ENCODE results near the gene VSIG8. TPM values are rescaled to one million over a fixed set of nuclear protein-coding genes. Genes with fewer than 3 reads are reported as not detected.

VSIG8 gene
- total RNA-seq, 1 experiment from 2014 or later, result not detected

- no TSS peak for BruUV-seq (replicated peaks)
- DNase-seq (ENCODE audit: low spot score), result no peak
- TF ChIP-seq CTCF (conservative IDR thresholded peaks at IDR 0.05; ENCODE audit: low read depth, low read length) (no peak), EZH2 (IDR thresholded peaks at IDR 0.05; ENCODE audit: borderline replicate concordance, low read depth, low read length, poor library complexity, severe bottlenecking) (no peak)
- H3K9me3 ChIP-seq (ENCODE audit: low read depth, low read length, poor library complexity, severe bottlenecking), result no peaks in the 10 kb centered on the region
- no peak overlapping the region for H3K4me3 ChIP-seq (ENCODE audit: low read depth, low read length, poor library complexity, severe bottlenecking)
- intact Hi-C loops (cut with micrococcal nuclease; ENCODE audit: unreplicated experiment), result no loop called here
- CTCF ChIA-PET, result no interaction called here
- peaks cover 19% of the 10 kb centered on the region for H3K4me1 ChIP-seq (ENCODE audit: insufficient read depth, low read length, poor library complexity, severe bottlenecking)
- H3K27ac ChIP-seq (ENCODE audit: low read depth, low read length, poor library complexity, severe bottlenecking), result no peak overlapping the region
- H3K36me3 ChIP-seq (ENCODE audit: insufficient read depth, low read length, poor library complexity, severe bottlenecking), result no peaks in the 10 kb centered on the region
- POLR2A ChIA-PET (ENCODE audit: low non-redundant PET), result interaction anchor here (0.7 kb wide), 1 partner anchor 699 kb away, joined by 3 read pairs; no protein-coding TSS in a partner anchor
- H3K27me3 ChIP-seq (replicated peaks; ENCODE audit: insufficient read depth, low read depth, low read length, poor library complexity), result no peaks in the 10 kb centered on the region
Measured at GRCh38 chr1:159895286-159895685, 32.8 kb upstream of the VSIG8 start.

GRCh38 chr1:159892944-159893343, 30.5 kb upstream of the VSIG8 start:
- Histone ChIP-seq H3K4me3 (ENCODE audit: low read depth, low read length, poor library complexity, severe bottlenecking) (no peak overlapping the region), H3K36me3 (ENCODE audit: insufficient read depth, low read length, poor library complexity, severe bottlenecking) (no peaks in the 10 kb centered on the region), H3K4me1 (ENCODE audit: insufficient read depth, low read length, poor library complexity, severe bottlenecking) (peaks cover 33% of the 10 kb centered on the region), H3K27me3 (replicated peaks; ENCODE audit: insufficient read depth, low read depth, low read length, poor library complexity) (no peaks in the 10 kb centered on the region), H3K27ac (ENCODE audit: low read depth, low read length, poor library complexity, severe bottlenecking) (no peak overlapping the region), H3K9me3 (ENCODE audit: low read depth, low read length, poor library complexity, severe bottlenecking) (no peaks in the 10 kb centered on the region)
- no TSS peak for BruUV-seq (replicated peaks)
- ChIA-PET POLR2A (ENCODE audit: low non-redundant PET) (no interaction called here), CTCF (interaction anchor here (0.8 to 4.9 kb wide), 4 partner anchors 95 to 115 kb away, joined by 3 to 107 read pairs (median 6); partner anchors contain the start of gene DUSP23)
- TF ChIP-seq EZH2 (IDR thresholded peaks at IDR 0.05; ENCODE audit: borderline replicate concordance, low read depth, low read length, poor library complexity, severe bottlenecking), result no peak
- no peak for TF ChIP-seq CTCF (conservative IDR thresholded peaks at IDR 0.05; ENCODE audit: low read depth, low read length)
- DNase-seq (ENCODE audit: low spot score), result no peak
- intact Hi-C loops (cut with micrococcal nuclease; ENCODE audit: unreplicated experiment), result loop anchor here (5.0 kb wide), 2 partner anchors 114 to 471 kb away; no protein-coding TSS in a partner anchor

GRCh38 chr1:159891275-159892157, 29.1 kb upstream of the VSIG8 start:
- H3K27ac ChIP-seq (ENCODE audit: low read depth, low read length, poor library complexity, severe bottlenecking), result no peak overlapping the region
- no TSS peak for BruUV-seq (replicated peaks)
- no peaks in the 10 kb centered on the region for H3K36me3 ChIP-seq (ENCODE audit: insufficient read depth, low read length, poor library complexity, severe bottlenecking)
- H3K27me3 ChIP-seq (replicated peaks; ENCODE audit: insufficient read depth, low read depth, low read length, poor library complexity), result no peaks in the 10 kb centered on the region
- H3K9me3 ChIP-seq (ENCODE audit: low read depth, low read length, poor library complexity, severe bottlenecking), result no peaks in the 10 kb centered on the region
- peak; percentile 98 for TF ChIP-seq CTCF (conservative IDR thresholded peaks at IDR 0.05; ENCODE audit: low read depth, low read length)
- no peak for TF ChIP-seq EZH2 (IDR thresholded peaks at IDR 0.05; ENCODE audit: borderline replicate concordance, low read depth, low read length, poor library complexity, severe bottlenecking)
- CTCF ChIA-PET, result interaction anchor here (0.7 to 4.9 kb wide), 6 partner anchors 93 to 678 kb away, joined by 3 to 107 read pairs (median 6); partner anchors contain the start of gene DUSP23
- POLR2A ChIA-PET (ENCODE audit: low non-redundant PET), result interaction anchor here (0.7 kb wide), 1 partner anchor 430 kb away, joined by 4 read pairs; no protein-coding TSS in a partner anchor
- no peak overlapping the region for H3K4me3 ChIP-seq (ENCODE audit: low read depth, low read length, poor library complexity, severe bottlenecking)
- intact Hi-C loops (cut with micrococcal nuclease; ENCODE audit: unreplicated experiment), result loop anchor here (1.0 to 5.0 kb wide), 6 partner anchors 61 to 677 kb away; partner anchors contain the start of gene DUSP23
- H3K4me1 ChIP-seq (ENCODE audit: insufficient read depth, low read length, poor library complexity, severe bottlenecking), result peaks cover 38% of the 10 kb centered on the region
- DNase-seq (ENCODE audit: low spot score), result peak; percentile 89

Measured in A673 (cell line).